ENCODE data around the gene BPIFB6.
A peak's percentile ranks its signal among the peaks of the same experiment; 100 is the strongest.

Gene BPIFB6

DNA sequence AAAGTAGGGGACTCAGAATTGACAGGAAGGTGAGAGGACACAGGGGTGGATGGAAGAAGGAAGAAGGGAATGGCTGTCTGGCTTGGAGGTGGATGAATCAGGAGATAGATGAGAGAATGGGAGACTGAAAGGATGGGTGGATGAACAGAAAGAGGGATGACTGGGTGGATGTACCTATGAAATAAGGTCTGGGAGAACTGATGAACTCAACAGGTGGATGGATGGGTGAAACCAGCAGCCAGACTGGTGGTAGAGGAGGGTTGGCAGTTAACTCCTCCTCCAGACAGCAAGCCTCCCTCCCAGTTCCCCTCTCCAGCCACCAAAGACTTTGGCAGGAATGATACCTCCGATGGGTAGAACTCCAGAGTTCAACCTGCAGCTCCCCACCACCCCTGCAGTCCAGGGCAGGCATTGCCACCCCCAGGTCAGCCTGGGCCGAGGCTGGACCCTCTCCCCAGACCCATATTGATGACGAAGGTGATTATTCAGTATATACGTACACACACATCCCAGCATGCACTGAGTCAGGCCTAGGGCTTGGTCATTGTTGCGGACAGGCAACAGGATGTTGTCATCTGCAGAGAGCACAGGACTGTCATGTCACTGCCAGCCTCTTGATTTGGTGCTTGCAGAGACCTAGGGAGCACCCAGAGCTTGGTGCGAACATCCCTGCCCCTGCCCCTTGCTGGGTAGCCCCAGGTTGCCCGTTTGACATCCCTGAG, 29.2 kb upstream of the BPIFB6 start:
- no peak for DNase-seq (ENCODE audit: low read depth)

DNA sequence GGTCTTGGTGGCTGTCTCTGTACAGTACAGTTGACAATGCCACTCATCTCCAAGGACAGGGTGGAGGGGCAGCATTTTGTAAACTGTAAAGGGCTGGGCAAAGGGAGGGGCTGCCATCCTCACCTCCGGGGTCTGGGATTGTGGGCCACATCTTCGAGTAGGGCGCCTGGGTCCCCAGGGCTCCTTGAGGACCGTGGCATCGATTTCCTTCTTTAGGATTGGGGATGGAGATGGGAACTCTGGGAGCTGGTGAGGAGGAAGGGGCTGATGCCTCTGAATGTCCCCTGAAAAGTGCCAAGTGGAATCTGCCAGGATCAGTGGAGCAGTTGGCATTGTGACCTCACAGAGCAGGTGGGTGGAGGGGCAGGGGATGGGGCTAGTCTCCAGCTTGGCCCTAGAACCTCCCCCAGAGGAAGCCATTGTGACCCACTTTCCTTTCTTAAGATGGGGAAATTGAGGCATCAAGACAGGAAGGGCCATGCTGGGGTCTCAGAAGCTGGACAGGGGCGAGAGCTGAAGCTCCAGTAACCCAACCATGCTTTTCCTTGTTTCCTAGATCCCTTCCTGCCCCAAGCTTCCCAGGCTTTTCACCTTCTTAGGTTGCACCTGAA, 27.2 kb upstream of the BPIFB6 start, which contains the start of gene SUN5:
TSS of gene SUN5 (minus strand) at position 293 of the 611 bp plus-strand sequence. CDS start at position 200, 93 bp downstream.
- no peak for DNase-seq (ENCODE audit: low read depth)

DNA sequence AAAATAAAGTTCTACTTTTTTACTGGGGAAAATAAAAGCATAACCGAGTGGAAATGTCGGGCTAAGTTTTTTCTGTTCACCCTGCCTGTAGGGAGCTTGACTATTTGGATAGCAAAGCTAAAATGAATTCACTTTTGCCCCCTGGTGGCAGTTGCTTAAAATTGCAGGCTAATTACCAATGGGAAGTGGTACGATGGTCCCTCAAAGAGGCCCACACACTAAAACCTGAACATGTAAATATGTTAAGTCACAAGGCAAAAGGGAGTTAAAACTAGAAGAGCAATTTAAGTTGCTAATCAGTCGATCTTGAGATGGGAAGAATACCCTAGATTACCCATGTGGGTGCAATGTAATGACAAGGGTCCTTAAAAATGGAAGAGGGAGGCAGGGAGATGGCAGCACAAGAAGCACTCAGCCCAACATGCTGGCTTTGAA, 26.3 kb upstream of the BPIFB6 start:
- peak; percentile 49 for DNase-seq (ENCODE audit: low read depth)

DNA sequence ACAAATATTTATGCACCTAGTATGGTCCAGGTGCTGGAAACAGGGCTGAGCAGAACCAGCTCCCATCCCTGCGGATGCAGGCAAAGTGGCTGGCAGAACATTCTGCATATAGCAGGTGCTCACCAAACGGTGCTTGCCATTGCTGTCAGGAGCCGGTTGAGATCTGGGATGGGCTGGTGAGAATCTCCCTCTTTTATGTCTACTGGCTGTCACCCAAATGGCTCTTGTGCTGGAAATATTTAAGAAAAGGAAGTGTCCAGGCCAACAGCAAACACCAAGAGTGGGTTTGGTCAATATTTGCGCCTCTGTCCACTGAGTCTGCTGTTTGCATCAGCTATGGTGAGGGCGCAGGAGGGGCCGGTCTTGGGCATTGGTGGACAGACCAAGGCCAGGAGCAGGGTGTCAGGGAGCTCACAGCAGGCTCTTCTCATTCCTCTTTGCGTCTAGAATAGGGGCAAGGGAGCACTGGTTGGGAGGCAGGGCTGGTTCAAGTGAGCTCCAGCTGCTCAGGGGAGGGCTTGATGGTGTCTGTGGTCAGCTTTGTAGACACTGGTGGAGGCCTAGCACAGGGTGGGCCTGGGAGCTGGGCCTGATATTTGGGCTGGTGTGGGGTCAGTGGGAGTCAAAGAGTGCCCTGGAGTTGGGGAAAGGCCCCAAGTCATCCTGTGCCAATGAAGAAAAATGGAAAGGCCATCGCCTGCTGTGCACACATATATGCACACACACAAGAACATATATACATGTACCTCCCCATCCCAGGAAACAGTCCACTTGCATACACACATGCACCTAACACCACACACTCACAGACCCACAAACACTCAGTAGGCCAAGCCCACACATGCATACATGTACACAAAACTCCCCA, 25.3 kb upstream of the BPIFB6 start:
- no peak for DNase-seq (ENCODE audit: low read depth)

DNA sequence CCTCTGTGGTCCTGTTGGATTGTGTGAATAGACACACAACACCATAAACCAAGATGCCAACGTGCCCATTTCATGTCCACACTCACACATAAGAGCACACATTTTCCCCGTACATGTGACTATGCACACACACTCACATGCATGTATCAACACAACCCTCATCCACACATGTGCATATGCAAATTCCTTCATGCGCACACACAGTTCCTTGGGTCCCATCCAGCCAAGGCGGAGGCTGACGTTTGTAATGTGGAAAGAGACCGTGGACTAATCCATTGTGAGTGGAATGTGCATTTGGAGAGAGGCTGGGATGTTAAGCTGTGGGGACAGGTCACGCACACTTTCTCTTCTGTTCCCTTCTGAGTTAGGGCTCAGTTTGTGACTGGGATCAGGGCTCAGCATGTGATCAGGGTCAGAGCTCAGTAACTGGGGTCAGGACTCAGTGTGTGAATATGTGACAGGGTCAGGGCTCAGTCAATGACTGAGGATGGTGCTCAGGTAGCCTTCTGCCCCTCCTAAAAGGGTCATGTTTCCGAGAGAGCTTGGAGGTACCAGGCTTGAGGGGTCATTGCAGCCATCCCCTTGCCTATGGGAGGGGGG, 24.6 kb upstream of the BPIFB6 start:
- DNase-seq (ENCODE audit: low read depth) = no peak

DNA sequence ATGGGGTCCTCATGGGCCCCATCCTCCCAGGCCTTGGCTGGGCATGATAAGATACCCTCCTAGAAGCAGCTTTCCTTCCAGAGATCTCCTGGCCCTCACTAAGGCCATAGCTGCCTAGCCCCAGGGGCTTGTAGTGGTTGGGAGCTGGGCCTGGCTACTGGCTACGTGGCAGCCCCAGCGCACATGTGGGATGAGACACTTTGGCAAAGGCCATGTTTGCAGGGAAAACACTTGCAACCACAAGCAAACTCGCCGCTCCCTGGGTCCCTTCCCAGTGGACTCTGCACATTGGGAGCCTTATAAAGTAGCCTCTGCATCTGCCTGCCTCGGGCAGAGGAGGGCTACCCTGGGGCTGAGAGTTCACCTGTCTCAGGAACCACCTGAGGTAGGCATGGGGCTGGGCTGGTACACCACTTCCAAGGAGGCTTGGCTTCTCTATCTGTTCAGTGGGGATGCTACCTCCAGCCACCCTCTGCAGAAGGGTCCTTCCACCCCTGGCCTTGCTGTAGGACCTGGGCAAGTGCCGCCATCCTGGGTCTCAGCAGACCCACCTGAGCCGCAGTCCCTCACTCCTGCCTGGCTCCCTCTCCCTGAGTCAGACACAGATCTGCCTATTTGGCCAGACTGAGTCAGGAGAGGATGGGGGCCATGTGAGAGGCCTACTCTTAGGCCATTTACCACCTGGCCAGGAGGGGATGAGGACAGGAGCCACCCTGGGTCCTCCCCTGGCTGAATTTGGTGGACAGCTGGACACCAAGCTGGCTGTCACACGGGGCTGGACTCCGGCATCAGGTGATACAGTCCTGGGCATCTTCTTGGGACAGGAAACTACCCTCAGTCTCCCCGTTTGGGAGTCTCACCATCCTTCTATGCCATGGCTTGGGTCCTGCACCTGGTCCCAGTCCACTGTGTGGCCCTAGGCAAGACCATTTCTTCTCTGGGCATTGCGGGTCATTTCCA, 23.8 kb upstream of the BPIFB6 start, which contains the start of gene BPIFB2:
TSS of gene BPIFB2 (plus strand) at position 329 of the 960 bp plus-strand sequence. CDS start 871 bp downstream, outside the sequence.
- DNase-seq (ENCODE audit: low read depth) = no peak

DNA sequence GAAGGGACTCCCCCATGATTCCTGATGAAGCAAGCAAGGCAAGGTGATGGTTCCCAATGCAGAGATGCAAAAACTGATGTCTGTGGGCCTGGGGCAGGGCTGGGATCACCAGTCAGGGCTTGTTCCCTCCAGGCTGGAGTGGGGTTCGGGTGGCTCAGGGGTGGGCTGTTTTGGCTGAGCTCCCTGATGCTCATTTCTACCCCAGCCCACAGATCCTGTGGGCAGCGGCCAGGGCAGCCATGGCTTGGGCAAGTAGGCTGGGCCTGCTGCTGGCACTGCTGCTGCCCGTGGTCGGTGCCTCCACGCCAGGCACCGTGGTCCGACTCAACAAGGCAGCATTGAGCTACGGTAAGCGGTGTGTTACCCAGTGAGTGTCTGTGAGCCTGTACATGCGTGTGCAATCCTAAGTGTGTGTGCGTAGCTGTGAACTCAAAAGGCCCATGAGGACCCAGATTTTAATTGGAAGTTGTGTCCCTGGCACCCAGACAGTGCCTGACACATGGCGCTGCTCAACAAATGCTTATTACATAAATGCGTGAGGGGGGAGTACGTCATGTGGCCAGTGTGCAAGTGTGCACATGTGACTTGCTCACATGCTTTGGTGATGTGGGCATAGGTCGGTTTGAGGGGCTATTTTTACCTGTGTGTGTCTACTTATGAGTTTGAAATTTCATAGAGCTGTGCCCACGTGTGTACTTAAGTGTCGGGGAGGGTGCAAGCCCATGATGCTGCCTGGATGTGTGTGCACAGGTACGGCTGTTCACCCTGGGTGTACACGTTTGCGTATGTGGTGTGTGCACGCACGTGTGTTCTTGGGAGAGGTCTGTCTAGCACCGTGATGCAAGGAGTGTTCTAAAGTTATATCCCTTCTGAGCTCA, 22.9 kb upstream of the BPIFB6 start:
- no peak for DNase-seq (ENCODE audit: low read depth)

DNA sequence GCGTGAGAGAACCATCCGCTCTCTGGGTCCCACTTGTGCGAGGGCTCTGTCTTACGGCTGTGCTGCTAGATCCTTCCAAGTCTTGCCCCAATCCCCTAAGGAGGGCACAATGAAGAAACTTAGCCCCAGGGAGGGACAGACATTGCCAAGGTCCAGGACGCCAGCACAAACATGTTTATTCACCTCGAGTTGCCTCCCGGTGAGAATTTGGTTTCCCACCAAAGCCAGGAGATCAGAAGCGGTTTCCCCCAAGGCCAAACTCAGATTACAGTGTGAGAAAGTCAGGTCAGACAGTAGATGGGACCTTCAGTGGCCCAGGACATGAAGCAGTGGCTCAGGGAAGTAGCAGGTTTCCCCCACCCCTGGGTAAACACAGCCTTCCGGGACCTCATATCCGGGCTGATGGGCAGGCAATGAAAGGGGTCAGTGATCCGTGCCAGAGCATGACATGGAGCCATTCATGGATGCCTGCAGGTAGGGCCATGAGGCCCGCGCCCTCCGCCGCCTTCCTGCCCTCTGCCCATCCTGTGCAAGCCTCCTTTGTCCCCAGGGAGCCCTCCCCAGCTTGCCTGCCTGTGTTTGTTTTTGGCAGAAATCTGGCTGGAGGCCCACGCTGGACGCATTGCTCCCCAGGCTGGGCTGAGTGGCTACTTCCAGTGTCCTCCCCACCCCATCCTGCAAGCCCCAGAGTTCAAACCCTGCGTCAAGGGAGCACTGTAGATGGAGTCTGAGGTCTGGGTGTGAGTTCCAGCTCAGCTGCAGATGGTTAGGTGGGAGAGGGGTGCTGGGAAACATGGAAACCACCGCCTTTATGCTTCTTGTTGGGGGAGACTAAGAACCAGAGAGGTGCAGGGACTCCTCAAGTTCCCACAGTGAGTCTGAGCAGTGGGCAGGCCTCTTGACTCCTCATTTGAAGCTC, 22.0 kb upstream of the BPIFB6 start:
- DNase-seq (ENCODE audit: low read depth) = no peak

DNA sequence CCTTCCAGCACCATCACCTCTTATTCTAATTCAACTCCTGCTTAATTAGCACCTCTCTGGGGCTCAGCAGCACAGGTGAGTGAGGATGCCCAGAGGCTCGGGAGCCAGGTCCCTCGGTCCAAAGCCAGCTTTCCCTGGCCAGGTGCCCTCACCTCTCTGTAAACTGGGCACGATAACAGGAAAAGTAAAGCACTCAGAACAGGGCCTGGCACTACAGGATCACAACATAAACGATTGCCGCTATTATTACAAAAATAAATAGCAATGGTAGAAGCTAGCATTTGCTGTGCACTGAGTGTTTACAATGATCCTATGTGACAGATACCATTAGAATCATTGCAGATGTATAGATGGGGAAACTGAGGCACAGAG, 21.3 kb upstream of the BPIFB6 start:
- DNase-seq (ENCODE audit: low read depth) = no peak

DNA sequence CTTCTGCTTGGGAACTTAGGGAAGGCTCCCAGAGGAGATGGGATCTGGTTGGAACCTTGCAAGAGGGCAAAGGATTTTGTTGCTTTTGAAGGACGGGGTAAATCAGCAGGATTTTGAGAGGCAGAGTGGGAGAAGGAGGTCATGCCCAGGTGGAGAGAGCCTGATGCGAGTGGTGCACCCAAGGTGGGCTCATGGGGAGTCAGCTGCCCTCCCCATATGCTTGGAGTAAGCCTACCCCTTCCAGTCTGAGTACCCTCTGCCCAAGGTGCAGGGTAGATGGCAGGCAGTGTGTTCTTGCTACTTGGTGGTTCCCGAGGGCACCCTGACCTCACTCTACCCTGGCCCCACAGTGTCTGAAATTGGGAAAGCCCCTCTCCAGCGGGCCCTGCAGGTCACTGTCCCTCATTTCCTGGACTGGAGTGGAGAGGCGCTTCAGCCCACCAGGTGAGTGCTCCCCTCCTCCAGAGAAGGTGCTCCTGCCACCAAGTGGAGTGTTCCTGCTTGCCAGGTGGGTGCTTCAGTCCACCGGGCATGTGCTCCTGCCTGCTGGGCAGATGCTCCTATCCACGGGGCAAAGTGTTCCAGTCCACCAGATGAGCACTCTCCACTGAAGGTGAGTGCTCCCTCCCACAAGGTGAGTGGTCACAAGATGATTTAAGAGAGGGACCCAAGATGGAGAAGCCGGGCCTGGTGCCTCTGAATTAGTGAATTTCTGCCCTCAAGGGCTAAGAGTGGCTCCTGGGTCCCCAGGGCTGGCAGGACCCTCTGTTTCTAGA, 20.6 kb upstream of the BPIFB6 start:
- no peak for DNase-seq (ENCODE audit: low read depth)

DNA sequence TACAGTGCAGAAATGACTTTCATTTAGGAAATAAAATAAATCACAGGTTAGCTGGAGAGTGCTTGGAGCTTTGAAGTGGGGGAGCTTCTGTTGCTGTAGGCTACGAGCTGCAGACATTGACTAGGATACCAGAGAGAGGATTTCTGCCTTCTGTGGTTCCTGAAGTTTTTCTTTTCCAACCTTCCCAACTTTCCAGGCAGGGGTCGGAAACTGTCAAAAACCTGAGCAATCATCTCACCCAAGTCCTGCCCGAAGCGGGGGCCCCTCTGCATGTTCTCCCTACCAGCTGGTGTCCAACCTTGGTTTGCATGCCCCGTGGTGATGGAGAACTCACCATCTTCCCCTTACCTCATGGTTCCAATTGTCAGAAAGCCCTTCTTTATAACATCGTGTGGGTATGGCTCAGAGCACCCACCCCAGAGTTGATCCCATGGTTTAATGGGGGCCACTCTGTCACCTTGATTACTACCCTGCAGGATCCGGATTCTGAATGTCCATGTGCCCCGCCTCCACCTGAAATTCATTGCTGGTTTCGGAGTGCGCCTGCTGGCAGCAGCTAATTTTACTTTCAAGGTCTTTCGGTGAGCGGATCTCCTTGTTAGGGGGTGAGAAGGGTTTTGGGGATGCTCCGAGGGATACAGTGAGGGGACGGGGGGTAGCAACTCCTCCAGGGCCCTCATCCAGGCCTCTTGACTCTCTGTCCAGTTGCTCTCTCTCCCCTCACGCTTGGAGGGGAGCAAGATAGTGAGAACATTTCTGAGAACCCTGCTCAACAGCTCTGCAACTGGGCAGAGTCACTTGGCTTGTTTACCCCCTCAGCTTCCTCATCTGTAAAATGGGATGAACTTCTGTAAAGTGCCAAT, 18.9 kb upstream of the BPIFB6 start:
- DNase-seq (ENCODE audit: low read depth) = no peak

DNA sequence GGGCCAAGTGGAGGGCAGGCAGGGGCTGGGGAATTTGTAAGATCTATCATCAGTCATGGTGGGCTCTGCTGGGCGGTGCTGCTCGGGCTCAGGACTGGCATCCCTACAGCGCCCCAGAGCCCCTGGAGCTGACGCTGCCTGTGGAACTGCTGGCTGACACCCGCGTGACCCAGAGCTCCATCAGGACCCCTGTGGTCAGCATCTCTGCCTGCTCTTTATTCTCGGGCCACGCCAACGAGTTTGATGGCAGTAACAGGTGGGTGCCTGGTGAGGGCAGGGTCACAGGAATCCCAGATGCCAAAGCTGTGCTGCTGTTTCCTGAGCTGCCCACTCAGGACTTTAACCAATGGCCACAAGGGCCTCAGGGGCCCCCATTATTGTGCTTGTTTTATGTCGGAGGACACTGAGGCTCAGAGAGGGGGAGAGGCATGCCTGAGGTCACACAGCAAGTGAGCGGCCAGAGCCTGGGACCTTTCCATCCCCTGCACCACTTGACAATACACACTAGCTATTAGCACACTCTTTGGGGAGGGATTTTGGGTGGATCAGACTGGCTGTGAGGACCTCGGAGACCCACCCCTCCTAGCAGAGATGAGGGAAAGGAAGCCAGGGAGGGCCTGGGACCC, 17.6 kb upstream of the BPIFB6 start:
- DNase-seq (ENCODE audit: low read depth) = no peak

DNA sequence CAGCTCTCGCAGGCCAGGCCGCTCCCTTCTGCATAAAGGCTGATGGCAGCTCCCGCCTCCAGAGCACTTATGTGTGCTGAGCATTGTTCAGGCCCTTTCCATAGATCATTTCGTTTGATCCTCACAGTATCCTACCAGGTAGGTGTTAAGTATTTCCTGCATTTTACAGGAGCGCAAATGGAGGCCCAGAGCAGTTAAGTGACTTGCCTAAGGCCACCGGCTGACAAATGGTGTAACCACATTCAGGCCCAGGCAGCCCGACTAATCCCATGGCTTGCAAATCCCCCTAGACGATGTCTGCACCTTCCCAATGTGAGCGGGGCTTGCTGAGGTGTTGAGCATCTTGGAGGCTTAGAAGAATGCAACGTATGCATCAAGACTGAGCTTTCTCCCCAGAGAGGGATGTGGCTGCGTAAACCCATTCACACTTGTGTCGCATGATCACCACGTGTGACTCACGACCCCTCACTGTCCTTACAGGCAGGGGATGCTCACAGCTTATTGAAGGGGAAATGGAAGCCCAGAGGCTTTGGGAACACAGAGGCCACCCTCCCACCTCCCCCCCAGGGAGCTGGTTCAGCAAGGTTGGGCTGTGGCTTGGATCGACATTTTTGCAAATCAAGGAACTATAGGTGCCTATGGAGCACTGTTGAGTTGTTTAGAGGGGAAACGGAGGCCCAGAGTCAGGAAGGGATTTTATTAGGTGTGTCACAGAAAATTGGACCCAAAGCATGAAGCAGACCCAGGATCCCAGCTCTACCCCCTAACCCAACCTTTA, 16.9 kb upstream of the BPIFB6 start:
- no peak for DNase-seq (ENCODE audit: low read depth)

DNA sequence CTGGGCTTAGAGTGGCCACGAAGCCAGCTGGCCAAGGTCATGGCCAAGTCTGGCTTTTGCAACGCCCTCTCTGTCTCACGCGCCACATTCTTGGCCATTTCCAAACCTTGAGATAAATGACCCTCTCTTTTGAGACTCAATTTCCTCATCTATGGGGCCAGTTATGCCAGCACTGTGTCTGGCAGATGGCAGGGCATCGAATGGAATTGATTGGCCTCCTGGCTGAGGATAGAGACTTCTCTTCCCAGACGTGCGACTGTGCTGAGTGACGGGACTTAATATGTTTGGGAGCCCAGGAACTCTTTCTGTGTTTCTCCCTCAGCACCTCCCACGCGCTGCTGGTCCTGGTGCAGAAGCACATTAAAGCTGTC, 16.3 kb upstream of the BPIFB6 start:
- DNase-seq (ENCODE audit: low read depth) = no peak

DNA sequence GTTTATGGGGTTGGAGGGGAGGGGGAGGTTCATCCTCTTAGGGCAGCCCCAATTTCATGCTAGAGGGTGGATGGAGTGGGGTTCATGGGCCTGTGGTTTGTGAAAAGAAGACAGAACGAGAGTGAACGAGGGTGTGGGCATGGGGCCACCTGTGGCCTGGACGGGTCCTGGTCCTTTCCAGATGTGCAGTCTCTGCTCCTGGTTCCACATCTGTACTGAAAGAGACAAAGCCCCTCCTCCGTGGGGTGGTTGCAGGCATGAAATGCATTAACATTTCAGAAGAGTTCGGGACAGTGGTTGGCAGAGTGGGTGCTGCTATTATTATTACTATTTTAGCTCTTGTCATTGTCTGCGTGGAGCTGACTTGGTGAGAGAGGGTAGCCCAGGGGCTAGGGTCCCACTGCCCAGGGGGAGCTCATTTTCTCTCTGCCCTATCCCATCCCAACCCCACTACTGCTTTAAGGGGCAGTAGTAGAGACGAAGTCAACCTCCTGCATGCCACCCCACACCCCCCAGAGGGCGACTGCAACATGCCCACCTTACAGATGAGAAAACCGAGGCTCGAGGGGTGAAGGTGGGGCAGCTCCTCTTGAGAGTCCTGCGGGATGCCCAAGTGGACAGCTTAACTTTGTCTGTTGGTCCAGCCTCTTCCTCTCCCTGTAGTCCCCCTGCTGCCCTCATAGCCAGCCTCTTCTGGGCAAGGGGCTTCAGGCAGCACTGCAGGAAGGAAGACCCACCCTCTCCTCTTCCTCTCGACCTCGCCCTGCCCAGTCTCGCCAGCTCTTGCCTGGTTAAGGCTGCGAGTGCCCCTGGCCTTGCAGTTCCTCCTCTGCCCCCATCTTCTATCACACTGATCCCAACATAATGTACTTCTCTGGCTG, 15.5 kb upstream of the BPIFB6 start:
- DNase-seq (ENCODE audit: low read depth) = no peak
